Large intestine (tissue), 3 donors: ENCODE data around the gene MYADM. TPM values are rescaled to one million over a fixed set of nuclear protein-coding genes. Genes with fewer than 3 reads are reported as not detected.
"Not testable (repeated sequence)": the region's sequence is repeated elsewhere in the genome, so short reads cannot be mapped to it uniquely, and the experiment has no call there.

Source experiments
- DNase-seq, 2 donors: peaks; one replicate each; pipeline versions ENCODE4 v3.0.0 to v3.0.0-alpha.2; 2013
- H3K27ac ChIP-seq: one replicate; pipeline ENCODE4 v1.5.1; 2013; ENCODE audit warnings: low read length
- H3K27me3 ChIP-seq: 2 replicates; pipeline ENCODE4 v1.6.1; 2013; ENCODE audit warnings: low read length; ENCODE audit not compliant: control insufficient read depth, insufficient read depth
- H3K36me3 ChIP-seq: 2 replicates; pipeline ENCODE4 v1.6.1; 2013; ENCODE audit warnings: low read length; ENCODE audit not compliant: control insufficient read depth, insufficient read depth
- H3K4me1 ChIP-seq: one replicate; pipeline ENCODE4 v1.6.1; 2013; ENCODE audit warnings: low read length; ENCODE audit not compliant: control insufficient read depth, insufficient read depth
- H3K4me3 ChIP-seq: one replicate; pipeline ENCODE4 v1.5.1; 2013; ENCODE audit warnings: low read length
- H3K9me3 ChIP-seq: one replicate; pipeline ENCODE4 v1.6.1; 2013; ENCODE audit warnings: mild to moderate bottlenecking, low read depth, low read length, moderate library complexity; ENCODE audit not compliant: control insufficient read depth
- WGBS: methylation state at CpG from one replicate; pipeline ENCODE4 v1.1.5; 2013; ENCODE audit warnings: low lambda C conversion rate; ENCODE audit not compliant: insufficient coverage; 5-methylcytosine and 5-hydroxymethylcytosine counted together
- polyA plus RNA-seq: library from polyadenylated mRNA; unstranded; fragments of 120-200 nt; gene quantifications from one replicate; pipeline ENCODE4 v1.2.1, GENCODE V29; 2013

Gene MYADM
- polyA plus RNA-seq, 1 donor: 87.7 TPM

GRCh38 chr19:53866865-53867224 lies 838 bp upstream of the MYADM start:
- peak in 1 of 2 donors; percentile 39 for DNase-seq
- Histone ChIP-seq H3K27me3 (no peaks in the 10 kb centered on the region), H3K4me1 (peaks cover 42% of the 10 kb centered on the region), H3K9me3 (no peaks in the 10 kb centered on the region), H3K36me3 (no peaks in the 10 kb centered on the region), H3K4me3 (peak overlapping the region; percentile 35), H3K27ac (peak overlapping the region; percentile 91)
- WGBS: no CpG with 5 or more reads among the region's 14 CpGs

GRCh38 chr19:53868091-53868891 lies 608 bp downstream of the MYADM start:
- Histone ChIP-seq H3K27ac (peak overlapping the region; percentile 77), H3K27me3 (no peaks in the 10 kb centered on the region), H3K9me3 (no peaks in the 10 kb centered on the region), H3K4me1 (peaks cover 42% of the 10 kb centered on the region), H3K36me3 (peaks cover 4% of the 10 kb centered on the region), H3K4me3 (peak overlapping the region; percentile 81)
- DNase-seq: peak; percentile 57 to 60
- WGBS: no CpG with 5 or more reads among the region's 37 CpGs

- Histone ChIP-seq H3K4me3 (peak overlapping the region; percentile 81), H3K27ac (peak overlapping the region; percentile 77), H3K4me1 (peaks cover 38% of the 10 kb centered on the region), H3K36me3 (peaks cover 13% of the 10 kb centered on the region), H3K9me3 (no peaks in the 10 kb centered on the region), H3K27me3 (no peaks in the 10 kb centered on the region)
- 0% methylated on average over 6 of the region's 75 CpGs for WGBS
- peak; percentile 80 to 88 for DNase-seq
Observed at GRCh38 chr19:53868892-53869804, 1.5 kb downstream of the MYADM start.

- peaks cover 19% of the 10 kb centered on the region for H3K36me3 ChIP-seq
- H3K4me3 ChIP-seq: peak overlapping the region; percentile 81
- not testable (repeated sequence) for H3K27me3 ChIP-seq, H3K9me3 ChIP-seq, DNase-seq
- H3K4me1 ChIP-seq: peaks cover 34% of the 10 kb centered on the region
- WGBS: no CpG with 5 or more reads among the region's 24 CpGs
- peak overlapping the region; percentile 77 for H3K27ac ChIP-seq
Observed at GRCh38 chr19:53869805-53870484, 2.3 kb downstream of the MYADM start.

- Histone ChIP-seq H3K4me1 (peaks cover 34% of the 10 kb centered on the region), H3K9me3 (no peaks in the 10 kb centered on the region), H3K36me3 (peaks cover 20% of the 10 kb centered on the region), H3K27me3 (no peaks in the 10 kb centered on the region), H3K27ac (peak overlapping the region; percentile 33), H3K4me3 (no peak overlapping the region)
- peak in 1 of 2 donors; percentile 34 for DNase-seq
- no CpG with 5 or more reads among the region's 5 CpGs for WGBS
Observed at GRCh38 chr19:53870485-53870844, 2.8 kb downstream of the MYADM start.

- no CpG with 5 or more reads among the region's 7 CpGs for WGBS
- Histone ChIP-seq H3K4me1 (peaks cover 25% of the 10 kb centered on the region), H3K36me3 (peaks cover 20% of the 10 kb centered on the region), H3K27me3 (no peaks in the 10 kb centered on the region), H3K4me3 (no peak overlapping the region), H3K9me3 (no peaks in the 10 kb centered on the region), H3K27ac (no peak overlapping the region)
- no peak for DNase-seq
Observed at GRCh38 chr19:53871454-53871853, 3.8 kb downstream of the MYADM start.

GRCh38 chr19:53872762-53873161 lies 5.1 kb downstream of the MYADM start:
- no peaks in the 10 kb centered on the region for H3K27me3 ChIP-seq
- H3K36me3 ChIP-seq: peaks cover 20% of the 10 kb centered on the region
- peaks cover 15% of the 10 kb centered on the region for H3K4me1 ChIP-seq
- DNase-seq: no peak
- H3K27ac ChIP-seq: no peak overlapping the region
- 40% methylated on average over 1 of the region's 6 CpGs for WGBS
- no peaks in the 10 kb centered on the region for H3K9me3 ChIP-seq
- no peak overlapping the region for H3K4me3 ChIP-seq

GRCh38 chr19:53873773-53874605 lies 6.3 kb downstream of the MYADM start:
- Histone ChIP-seq H3K36me3 (peaks cover 20% of the 10 kb centered on the region), H3K9me3 (no peaks in the 10 kb centered on the region), H3K4me1 (peaks cover 7% of the 10 kb centered on the region), H3K27ac (no peak overlapping the region), H3K4me3 (no peak overlapping the region), H3K27me3 (no peaks in the 10 kb centered on the region)
- WGBS: 88% methylated on average over 4 of the region's 51 CpGs
- DNase-seq: no peak

GRCh38 chr19:53874606-53874990 lies 6.9 kb downstream of the MYADM start:
- no peak for DNase-seq
- WGBS: no CpG with 5 or more reads among the region's 6 CpGs
- peaks cover 20% of the 10 kb centered on the region for H3K36me3 ChIP-seq
- no peak overlapping the region for H3K4me3 ChIP-seq
- H3K9me3 ChIP-seq: no peaks in the 10 kb centered on the region
- peaks cover 2% of the 10 kb centered on the region for H3K27me3 ChIP-seq
- H3K4me1 ChIP-seq: peaks cover 9% of the 10 kb centered on the region
- H3K27ac ChIP-seq: no peak overlapping the region
